OCI-LY1 (cell line): Measurements from ENCODE around the gene CLDN20.

Source experiments
- H2AFZ ChIP-seq: fragments of 200-600 bp; sonication (generic), shearing (Covaris generic); 2 replicates; pipeline ENCODE4 v1.6.0; 2014; ENCODE audit warnings: antibody characterized with exemption, mild to moderate bottlenecking, low read length
- H3F3A ChIP-seq: fragments of 200-600 bp; sonication (generic), shearing (Covaris generic); 2 replicates; pipeline ENCODE4 v1.6.0; 2014; ENCODE audit warnings: mild to moderate bottlenecking, antibody characterized with exemption, low read length, moderate library complexity; ENCODE audit not compliant: insufficient read depth
- H3K27ac ChIP-seq: fragments of 200-600 bp; sonication (generic); 2 replicates; pipeline ENCODE4 v1.5.1; 2014; ENCODE audit warnings: low read length, mixed run types, mild to moderate bottlenecking, low read depth; ENCODE audit not compliant: poor library complexity, severe bottlenecking
- H3K27me3 ChIP-seq: fragments of 200-600 bp; sonication (generic); 2 replicates; pipeline ENCODE4 v1.6.0; 2014; ENCODE audit warnings: antibody characterized with exemption, mild to moderate bottlenecking, low read length, moderate library complexity; ENCODE audit not compliant: insufficient read depth
- H3K36me3 ChIP-seq: fragments of 200-600 bp; sonication (generic); 2 replicates; pipeline ENCODE4 v1.6.1; 2014; ENCODE audit warnings: mild to moderate bottlenecking, antibody characterized with exemption, low read length, moderate library complexity, mixed read lengths; ENCODE audit not compliant: insufficient read depth
- H3K4me1 ChIP-seq: fragments of 200-600 bp; sonication (generic); 2 replicates; pipeline ENCODE4 v1.5.1; 2014; ENCODE audit warnings: mild to moderate bottlenecking, low read length, moderate library complexity; ENCODE audit not compliant: insufficient read depth, severe bottlenecking
- H3K4me2 ChIP-seq: fragments of 200-600 bp; sonication (generic), shearing (Covaris generic); 2 replicates; pipeline ENCODE4 v1.6.1; 2014; ENCODE audit warnings: low read length
- H3K4me3 ChIP-seq: fragments of 200-600 bp; sonication (generic); 2 replicates; pipeline ENCODE4 v1.5.1; 2014; ENCODE audit warnings: low read length, low read depth, mild to moderate bottlenecking, mixed read lengths; ENCODE audit not compliant: poor library complexity, severe bottlenecking
- H3K79me2 ChIP-seq: fragments of 200-600 bp; shearing (Covaris generic); 2 replicates; pipeline ENCODE4 v1.6.1; 2016; ENCODE audit warnings: mixed run types, low read length, mixed read lengths; ENCODE audit not compliant: insufficient read depth
- H3K9ac ChIP-seq: fragments of 200-600 bp; sonication (generic), shearing (Covaris generic); 2 replicates; pipeline ENCODE4 v1.6.1; 2014; ENCODE audit warnings: mild to moderate bottlenecking, low read length, mixed read lengths
- H3K9me2 ChIP-seq: fragments of 200-600 bp; sonication (generic), shearing (Covaris generic); 2 replicates; pipeline ENCODE4 v1.6.1; 2014; ENCODE audit warnings: low read depth, mild to moderate bottlenecking, low read length, mixed read lengths
- H3K9me3 ChIP-seq: fragments of 200-600 bp; shearing (Covaris generic); 2 replicates; pipeline ENCODE4 v1.6.1; 2014; ENCODE audit warnings: low read length, mixed read lengths
- H4K20me1 ChIP-seq: fragments of 200-600 bp; sonication (generic), shearing (Covaris generic); 2 replicates; pipeline ENCODE4 v1.6.0; 2016; ENCODE audit warnings: mild to moderate bottlenecking, low read length; ENCODE audit not compliant: insufficient read depth
- EZH2 ChIP-seq: fragments of 200-600 bp; sonication (generic), shearing (Covaris generic); IDR thresholded peaks from 2 replicates; pipeline ENCODE4 v1.8.0; 2017; ENCODE audit warnings: borderline replicate concordance, mixed run types, mild to moderate bottlenecking, antibody characterized with exemption, low read length, moderate library complexity, mixed read lengths
- TF ChIP-seq, protein P1 (sequence below): fragments of 200-600 bp; sonication (generic), shearing (Covaris generic); IDR thresholded peaks from 2 replicates; pipeline ENCODE4 v1.5.1; 2017; ENCODE audit warnings: mild to moderate bottlenecking, antibody characterized with exemption, low read length, moderate library complexity, mixed read lengths

CLDN20 gene

GRCh38 chr6:155259204-155259603, 4.6 kb upstream of the CLDN20 start:
- H3K79me2 ChIP-seq = no peaks in the 10 kb centered on the region
- TF ChIP-seq, protein P1, sequence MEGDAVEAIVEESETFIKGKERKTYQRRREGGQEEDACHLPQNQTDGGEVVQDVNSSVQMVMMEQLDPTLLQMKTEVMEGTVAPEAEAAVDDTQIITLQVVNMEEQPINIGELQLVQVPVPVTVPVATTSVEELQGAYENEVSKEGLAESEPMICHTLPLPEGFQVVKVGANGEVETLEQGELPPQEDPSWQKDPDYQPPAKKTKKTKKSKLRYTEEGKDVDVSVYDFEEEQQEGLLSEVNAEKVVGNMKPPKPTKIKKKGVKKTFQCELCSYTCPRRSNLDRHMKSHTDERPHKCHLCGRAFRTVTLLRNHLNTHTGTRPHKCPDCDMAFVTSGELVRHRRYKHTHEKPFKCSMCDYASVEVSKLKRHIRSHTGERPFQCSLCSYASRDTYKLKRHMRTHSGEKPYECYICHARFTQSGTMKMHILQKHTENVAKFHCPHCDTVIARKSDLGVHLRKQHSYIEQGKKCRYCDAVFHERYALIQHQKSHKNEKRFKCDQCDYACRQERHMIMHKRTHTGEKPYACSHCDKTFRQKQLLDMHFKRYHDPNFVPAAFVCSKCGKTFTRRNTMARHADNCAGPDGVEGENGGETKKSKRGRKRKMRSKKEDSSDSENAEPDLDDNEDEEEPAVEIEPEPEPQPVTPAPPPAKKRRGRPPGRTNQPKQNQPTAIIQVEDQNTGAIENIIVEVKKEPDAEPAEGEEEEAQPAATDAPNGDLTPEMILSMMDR = no peak
- no peak for TF ChIP-seq EZH2
- H3K9me2 ChIP-seq = no peaks in the 10 kb centered on the region
- no peak overlapping the region for H3K9ac ChIP-seq
- H3K36me3 ChIP-seq = peaks cover 86% of the 10 kb centered on the region
- no peak overlapping the region for H3K27ac ChIP-seq
- H3K4me3 ChIP-seq = no peak overlapping the region
- H3K4me1 ChIP-seq = no peaks in the 10 kb centered on the region
- no peaks in the 10 kb centered on the region for H3K9me3 ChIP-seq
- H3K4me2 ChIP-seq = no peak overlapping the region
- no peaks in the 10 kb centered on the region for H3K27me3 ChIP-seq
- H4K20me1 ChIP-seq = no peaks in the 10 kb centered on the region
- H2AFZ ChIP-seq = no peak overlapping the region
- H3F3A ChIP-seq = no peaks in the 10 kb centered on the region

DNA sequence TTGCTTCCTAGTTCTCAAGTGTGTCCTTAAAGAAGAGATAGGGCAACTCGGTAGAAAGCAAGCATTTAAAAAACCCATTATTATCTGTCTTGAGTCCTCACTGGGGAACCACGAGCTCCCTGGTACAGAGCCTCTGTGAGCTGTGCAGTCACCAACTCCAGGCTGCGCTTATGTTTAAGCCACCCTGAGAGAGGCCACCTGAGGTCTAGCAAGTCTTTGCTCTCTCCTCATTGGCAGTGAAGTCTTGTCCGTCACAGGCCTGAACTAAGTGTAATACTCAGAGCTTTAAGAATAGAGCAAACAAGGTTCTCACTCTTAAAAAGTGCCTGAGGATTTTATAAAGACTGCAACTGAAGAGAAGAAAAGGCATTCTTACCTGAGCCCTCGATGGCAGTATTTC, 3.9 kb upstream of the CLDN20 start:
- Histone ChIP-seq H3K9me3 (no peaks in the 10 kb centered on the region), H3F3A (no peaks in the 10 kb centered on the region), H3K27me3 (no peaks in the 10 kb centered on the region), H3K4me1 (no peaks in the 10 kb centered on the region), H2AFZ (no peak overlapping the region), H3K36me3 (peaks cover 86% of the 10 kb centered on the region), H3K9ac (no peak overlapping the region), H3K9me2 (no peaks in the 10 kb centered on the region), H4K20me1 (no peaks in the 10 kb centered on the region), H3K4me3 (no peak overlapping the region), H3K4me2 (no peak overlapping the region), H3K27ac (no peak overlapping the region), H3K79me2 (no peaks in the 10 kb centered on the region)
- TF ChIP-seq EZH2 = no peak
- TF ChIP-seq, protein P1 = no peak

DNA sequence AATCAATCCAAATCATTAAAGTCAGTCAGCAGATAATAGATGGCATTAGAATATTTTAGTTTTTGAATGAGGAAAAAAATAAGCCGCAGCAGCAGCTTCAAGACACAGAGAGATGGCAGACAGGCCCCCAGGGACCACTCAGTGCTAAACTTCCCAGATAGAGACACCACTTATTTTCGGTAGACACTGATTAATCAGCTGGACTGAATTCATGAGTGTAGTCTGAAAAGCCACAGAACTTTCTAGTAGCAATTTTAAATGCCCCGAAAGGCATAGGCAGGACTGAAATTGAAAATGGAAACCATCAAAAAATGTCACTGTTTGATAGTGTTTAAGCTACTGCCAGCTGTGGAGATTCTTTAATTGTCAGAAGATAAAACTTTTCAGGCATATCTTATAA, 3.1 kb upstream of the CLDN20 start:
- Histone ChIP-seq H2AFZ (no peak overlapping the region), H3K4me2 (no peak overlapping the region), H3K27me3 (no peaks in the 10 kb centered on the region), H3K9ac (no peak overlapping the region), H3K79me2 (no peaks in the 10 kb centered on the region), H3F3A (no peaks in the 10 kb centered on the region), H3K27ac (no peak overlapping the region), H3K4me1 (no peaks in the 10 kb centered on the region), H3K9me3 (no peaks in the 10 kb centered on the region), H4K20me1 (no peaks in the 10 kb centered on the region), H3K36me3 (peaks cover 80% of the 10 kb centered on the region), H3K4me3 (no peak overlapping the region), H3K9me2 (no peaks in the 10 kb centered on the region)
- TF ChIP-seq EZH2 = no peak
- TF ChIP-seq, protein P1 = no peak
